ENCODE results near the gene DDN. TPM values are rescaled to one million over a fixed set of nuclear protein-coding genes. Genes with fewer than 3 reads are reported as not detected.
A peak's percentile ranks its signal among the peaks of the same experiment; 100 is the strongest.

Gene DDN
- total and polyA plus RNA-seq, 9 of the 15 experiments (the other 6 are each of a cell fraction or from before 2014, with no cell fraction given) = 0.03 to 3.6 (median 1.6) TPM

DNA sequence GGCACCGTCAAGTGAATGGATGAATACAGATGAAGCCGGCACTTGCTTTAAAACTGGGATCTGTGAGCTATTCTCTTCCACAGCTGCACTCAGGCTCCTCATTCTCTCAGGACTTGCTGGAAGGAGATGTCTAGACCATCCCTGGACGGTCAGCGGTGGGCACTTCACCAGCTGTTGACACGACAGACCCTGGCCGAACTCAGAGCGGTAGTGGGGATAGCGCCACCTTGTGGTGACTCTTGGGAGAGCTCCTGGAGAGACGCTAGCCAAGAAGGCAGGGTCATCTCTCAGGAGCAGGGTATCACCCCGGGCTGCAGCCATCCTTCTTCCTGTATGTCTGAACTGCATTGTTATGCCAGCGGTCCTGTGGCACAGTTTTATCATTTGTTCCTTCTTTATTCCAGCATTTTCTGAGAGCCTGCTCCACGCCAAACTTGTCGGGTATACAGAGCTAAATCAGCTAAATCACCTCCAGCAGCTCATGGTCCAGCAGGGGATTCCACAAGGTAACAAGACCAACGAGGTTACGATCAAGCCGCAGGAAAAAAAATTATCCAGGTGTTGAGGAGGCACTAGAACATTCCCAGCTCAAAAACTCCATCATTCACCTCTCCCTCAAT, 11.0 kb downstream of the DDN start (continued):
- no peak for TF ChIP-seq STAT6 (CRISPR knock-in tag; IDR thresholded peaks at IDR 0.05)
- TF ChIP-seq POLR2AphosphoS2 (IDR thresholded peaks at IDR 0.05; ENCODE audit: low read length) = no peak
- 0 out of 2 replicates have a peak, but pooled peaks have one; percentile 6 for TF ChIP-seq CREM (IDR thresholded peaks at IDR 0.05; ENCODE audit: low read depth)
- no peak for TF ChIP-seq HDAC1 (IDR thresholded peaks at IDR 0.05)
- no peak for TF ChIP-seq HIVEP1 (CRISPR knock-in tag; IDR thresholded peaks at IDR 0.05)
- no peak for TF ChIP-seq JUND (IDR thresholded peaks at IDR 0.05; ENCODE audit: borderline replicate concordance, low read depth, low read length)
- TF ChIP-seq JUND (tag; IDR thresholded peaks at IDR 0.05; ENCODE audit: borderline replicate concordance, low read depth, low read length) = no peak
- TF ChIP-seq, protein P1, sequence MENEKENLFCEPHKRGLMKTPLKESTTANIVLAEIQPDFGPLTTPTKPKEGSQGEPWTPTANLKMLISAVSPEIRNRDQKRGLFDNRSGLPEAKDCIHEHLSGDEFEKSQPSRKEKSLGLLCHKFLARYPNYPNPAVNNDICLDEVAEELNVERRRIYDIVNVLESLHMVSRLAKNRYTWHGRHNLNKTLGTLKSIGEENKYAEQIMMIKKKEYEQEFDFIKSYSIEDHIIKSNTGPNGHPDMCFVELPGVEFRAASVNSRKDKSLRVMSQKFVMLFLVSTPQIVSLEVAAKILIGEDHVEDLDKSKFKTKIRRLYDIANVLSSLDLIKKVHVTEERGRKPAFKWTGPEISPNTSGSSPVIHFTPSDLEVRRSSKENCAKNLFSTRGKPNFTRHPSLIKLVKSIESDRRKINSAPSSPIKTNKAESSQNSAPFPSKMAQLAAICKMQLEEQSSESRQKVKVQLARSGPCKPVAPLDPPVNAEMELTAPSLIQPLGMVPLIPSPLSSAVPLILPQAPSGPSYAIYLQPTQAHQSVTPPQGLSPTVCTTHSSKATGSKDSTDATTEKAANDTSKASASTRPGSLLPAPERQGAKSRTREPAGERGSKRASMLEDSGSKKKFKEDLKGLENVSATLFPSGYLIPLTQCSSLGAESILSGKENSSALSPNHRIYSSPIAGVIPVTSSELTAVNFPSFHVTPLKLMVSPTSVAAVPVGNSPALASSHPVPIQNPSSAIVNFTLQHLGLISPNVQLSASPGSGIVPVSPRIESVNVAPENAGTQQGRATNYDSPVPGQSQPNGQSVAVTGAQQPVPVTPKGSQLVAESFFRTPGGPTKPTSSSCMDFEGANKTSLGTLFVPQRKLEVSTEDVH (IDR thresholded peaks at IDR 0.05; ENCODE audit: low read depth, partially characterized antibody) = no peak
- no peak for TF ChIP-seq KDM5B (IDR thresholded peaks at IDR 0.05; ENCODE audit: insufficient replicate concordance, low read depth, low read length)
- TF ChIP-seq SLC30A9 (CRISPR knock-in tag; IDR thresholded peaks at IDR 0.05) = no peak
- TF ChIP-seq ATF4 (CRISPR knock-in tag; IDR thresholded peaks at IDR 0.05) = no peak
- TF ChIP-seq, protein P2, sequence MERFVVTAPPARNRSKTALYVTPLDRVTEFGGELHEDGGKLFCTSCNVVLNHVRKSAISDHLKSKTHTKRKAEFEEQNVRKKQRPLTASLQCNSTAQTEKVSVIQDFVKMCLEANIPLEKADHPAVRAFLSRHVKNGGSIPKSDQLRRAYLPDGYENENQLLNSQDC (CRISPR knock-in tag; IDR thresholded peaks at IDR 0.05) = no peak
- TF ChIP-seq RAD21 (CRISPR knock-in tag; conservative IDR thresholded peaks at IDR 0.05 in 1 of 2, IDR thresholded peaks at IDR 0.05 in 1 of 2) = peak in 1 of 2 experiments; percentile 55; a peak in 2 of 4 replicates
- TF ChIP-seq ZBTB7A (IDR thresholded peaks at IDR 0.05; ENCODE audit: borderline replicate concordance, control insufficient read depth, low read depth, low read length) = peak; percentile 62; the same call in 1 of the 2 replicates
- TF ChIP-seq TAL1 (IDR thresholded peaks at IDR 0.05) = no peak
- no peak for TF ChIP-seq KDM2B (CRISPR knock-in tag; IDR thresholded peaks at IDR 0.05)
- TF ChIP-seq FOXK1 (CRISPR knock-in tag; IDR thresholded peaks at IDR 0.05; ENCODE audit: borderline replicate concordance) = 0 out of 2 replicates have a peak, but pooled peaks have one; percentile 55
- no peak for TF ChIP-seq MLX (CRISPR knock-in tag; conservative IDR thresholded peaks at IDR 0.05)
- TF ChIP-seq ARHGAP35 (IDR thresholded peaks at IDR 0.05; ENCODE audit: partially characterized antibody) = no peak
- TF ChIP-seq FOXA3 (CRISPR knock-in tag; conservative IDR thresholded peaks at IDR 0.05 in 1 of 2, IDR thresholded peaks at IDR 0.05 in 1 of 2) = 0 out of 4 replicates have a peak, but pooled peaks of 1 of the 2 experiments have one; percentile 62

Measured in K562 (cell line).